ENCODE measurements around the gene UBR3. TPM values are rescaled to one million over a fixed set of nuclear protein-coding genes. Genes with fewer than 3 reads are reported as not detected.

The UBR3 gene
- total and polyA plus RNA-seq, 10 donors: 7.2 to 119 (median 54.3) TPM

DNA sequence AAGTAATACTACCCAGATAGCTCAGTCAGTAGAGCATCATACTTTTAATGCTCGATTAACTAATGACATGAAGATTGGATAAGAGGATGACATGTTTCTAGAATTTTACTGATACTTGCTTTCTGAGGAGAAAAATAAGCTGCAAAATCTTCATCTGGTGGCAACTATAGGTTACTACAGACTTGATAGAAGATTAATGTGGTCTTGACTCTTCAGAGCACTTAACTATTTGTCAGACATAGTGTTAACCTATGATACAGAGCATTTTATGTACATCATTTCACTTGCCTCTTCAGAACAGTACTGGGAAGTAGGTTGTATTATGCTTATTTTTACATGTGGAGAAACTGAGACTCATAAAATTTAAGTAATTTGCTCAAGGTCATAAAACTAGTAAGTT lies 83.9 kb downstream of the UBR3 start:
- Histone ChIP-seq H3K27me3 (replicated peaks in 1 of 7) (no peaks in the 10 kb centered on the region), H3K4me1 (no peaks in the 10 kb centered on the region), H3K4me3 (no peak overlapping the region), H3K36me3 (peaks cover 0 to 64% (median 7%) of the 10 kb centered on the region in 6 donors), H3K27ac (no peak overlapping the region), H3K9me3 (no peaks in the 10 kb centered on the region)
- 91 to 96% (median 95%) methylated on average over 1 of the region's 1 CpG for WGBS, 5 donors
- intact Hi-C loops (cut with DNase I; ENCODE audit: low total_unique reads): loop anchor here (10.0 kb wide), 1 partner anchor 86 kb away; the partner anchor contains the start of genes METTL5 and UBR3
- TF ChIP-seq POLR2AphosphoS5 (IDR thresholded peaks at IDR 0.05): no peak
- TF ChIP-seq, protein P1, sequence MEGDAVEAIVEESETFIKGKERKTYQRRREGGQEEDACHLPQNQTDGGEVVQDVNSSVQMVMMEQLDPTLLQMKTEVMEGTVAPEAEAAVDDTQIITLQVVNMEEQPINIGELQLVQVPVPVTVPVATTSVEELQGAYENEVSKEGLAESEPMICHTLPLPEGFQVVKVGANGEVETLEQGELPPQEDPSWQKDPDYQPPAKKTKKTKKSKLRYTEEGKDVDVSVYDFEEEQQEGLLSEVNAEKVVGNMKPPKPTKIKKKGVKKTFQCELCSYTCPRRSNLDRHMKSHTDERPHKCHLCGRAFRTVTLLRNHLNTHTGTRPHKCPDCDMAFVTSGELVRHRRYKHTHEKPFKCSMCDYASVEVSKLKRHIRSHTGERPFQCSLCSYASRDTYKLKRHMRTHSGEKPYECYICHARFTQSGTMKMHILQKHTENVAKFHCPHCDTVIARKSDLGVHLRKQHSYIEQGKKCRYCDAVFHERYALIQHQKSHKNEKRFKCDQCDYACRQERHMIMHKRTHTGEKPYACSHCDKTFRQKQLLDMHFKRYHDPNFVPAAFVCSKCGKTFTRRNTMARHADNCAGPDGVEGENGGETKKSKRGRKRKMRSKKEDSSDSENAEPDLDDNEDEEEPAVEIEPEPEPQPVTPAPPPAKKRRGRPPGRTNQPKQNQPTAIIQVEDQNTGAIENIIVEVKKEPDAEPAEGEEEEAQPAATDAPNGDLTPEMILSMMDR (IDR thresholded peaks at IDR 0.05 in 8 of 11, conservative IDR thresholded peaks at IDR 0.05 in 3 of 11): no peak
- TF ChIP-seq POLR2A (IDR thresholded peaks at IDR 0.05): no peak
- no peak for DNase-seq

DNA sequence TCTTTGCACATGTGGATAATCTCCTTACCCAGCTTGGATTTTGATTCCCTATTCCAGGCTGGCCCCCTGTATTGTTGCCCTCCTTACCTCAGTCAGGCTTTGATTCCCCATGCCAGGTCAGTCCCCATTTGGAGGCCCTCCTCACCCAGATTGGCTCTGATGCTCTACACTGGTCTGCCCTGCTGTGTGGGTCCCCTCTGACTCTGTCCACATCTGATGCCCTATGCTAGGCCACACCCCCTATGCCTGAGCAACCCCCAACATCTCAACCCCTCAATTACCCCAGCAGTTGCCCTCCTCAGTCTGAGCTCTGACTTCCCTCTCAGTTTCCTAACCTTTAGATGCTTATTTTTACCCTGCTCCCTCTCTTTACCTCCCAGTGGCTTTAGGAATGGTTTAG lies 89.4 kb downstream of the UBR3 start:
- intact Hi-C loops (cut with DNase I; ENCODE audit: low total_unique reads): loop anchor here (10.0 kb wide), 1 partner anchor 92 kb away; the partner anchor contains the start of genes METTL5 and UBR3
- Histone ChIP-seq H3K4me1 (no peaks in the 10 kb centered on the region), H3K27ac (no peak overlapping the region), H3K4me3 (no peak overlapping the region), H3K36me3 (peaks cover 0 to 65% (median 7%) of the 10 kb centered on the region in 6 donors), H3K27me3 (replicated peaks in 1 of 7) (no peaks in the 10 kb centered on the region), H3K9me3 (no peaks in the 10 kb centered on the region)
- TF ChIP-seq, protein P1 (IDR thresholded peaks at IDR 0.05 in 8 of 11, conservative IDR thresholded peaks at IDR 0.05 in 3 of 11): no peak
- TF ChIP-seq POLR2AphosphoS5 (IDR thresholded peaks at IDR 0.05): no peak
- TF ChIP-seq POLR2A (IDR thresholded peaks at IDR 0.05): no peak
- no peak for DNase-seq

DNA sequence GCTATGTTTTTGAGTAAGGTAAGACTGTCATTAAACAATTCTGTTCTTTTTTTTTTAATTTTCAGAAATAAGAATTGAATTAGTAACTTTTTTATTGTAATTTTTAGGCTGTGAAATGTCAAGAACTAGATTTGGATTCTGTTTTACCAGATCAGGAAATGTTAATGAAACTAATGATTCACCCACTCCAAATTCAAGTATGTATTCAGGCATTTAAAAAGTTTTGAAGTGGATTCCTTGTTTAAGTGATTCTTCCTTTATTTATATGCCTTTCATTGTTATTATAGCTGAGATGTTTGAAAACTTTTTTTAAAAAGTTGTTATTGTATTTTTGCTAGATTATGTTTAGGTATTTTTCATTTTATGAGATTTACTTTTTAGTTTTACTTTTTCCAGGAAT lies 96.7 kb downstream of the UBR3 start:
- intact Hi-C loops (cut with DNase I; ENCODE audit: low total_unique reads): loop anchor here (10.0 kb wide), 1 partner anchor 399 kb away; no protein-coding TSS in a partner anchor
- H3K27ac ChIP-seq: no peak overlapping the region
- H3K27me3 ChIP-seq (replicated peaks in 1 of 7): no peaks in the 10 kb centered on the region
- no peaks in the 10 kb centered on the region for H3K4me1 ChIP-seq
- H3K4me3 ChIP-seq: no peak overlapping the region
- peaks cover 0 to 47% (median 22%) of the 10 kb centered on the region in 6 donors for H3K36me3 ChIP-seq
- no peak for TF ChIP-seq POLR2AphosphoS5 (IDR thresholded peaks at IDR 0.05)
- DNase-seq: no peak
- H3K9me3 ChIP-seq: no peaks in the 10 kb centered on the region

DNA sequence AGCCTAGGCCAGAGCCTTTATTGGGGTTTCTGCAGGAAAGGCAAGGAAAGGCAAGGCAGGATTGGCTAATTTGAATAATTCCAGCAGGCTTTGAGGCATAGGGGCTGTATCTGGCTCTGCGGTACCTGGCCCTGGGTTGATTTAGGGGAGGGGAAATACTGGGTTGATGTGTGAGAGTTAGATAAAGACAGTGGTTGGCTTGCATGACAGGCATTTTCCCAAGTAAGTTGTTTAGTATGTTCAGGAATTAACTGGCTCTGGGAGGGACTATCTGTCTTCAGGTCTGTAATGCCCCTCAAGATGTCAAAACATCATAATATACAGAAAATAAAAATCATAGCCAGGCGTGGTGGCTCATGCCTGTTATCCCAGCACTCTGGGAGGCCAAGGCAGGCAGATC lies 98.7 kb downstream of the UBR3 start:
- H3K4me3 ChIP-seq: no peak overlapping the region
- H3K4me1 ChIP-seq: no peaks in the 10 kb centered on the region
- no peaks in the 10 kb centered on the region for H3K27me3 ChIP-seq (replicated peaks in 1 of 7)
- intact Hi-C loops (cut with DNase I; ENCODE audit: low total_unique reads): loop anchor here (10.0 kb wide), 1 partner anchor 401 kb away; no protein-coding TSS in a partner anchor
- no peaks in the 10 kb centered on the region for H3K9me3 ChIP-seq
- TF ChIP-seq, protein P1 (IDR thresholded peaks at IDR 0.05 in 8 of 11, conservative IDR thresholded peaks at IDR 0.05 in 3 of 11): no peak
- no peak for TF ChIP-seq POLR2A (IDR thresholded peaks at IDR 0.05)
- TF ChIP-seq POLR2AphosphoS5 (IDR thresholded peaks at IDR 0.05): no peak
- peaks cover 0 to 63% (median 22%) of the 10 kb centered on the region in 6 donors for H3K36me3 ChIP-seq
- no peak for DNase-seq
- 83 to 98% (median 89%) methylated on average over 2 of the region's 2 CpGs for WGBS, 5 donors
- H3K27ac ChIP-seq: no peak overlapping the region

DNA sequence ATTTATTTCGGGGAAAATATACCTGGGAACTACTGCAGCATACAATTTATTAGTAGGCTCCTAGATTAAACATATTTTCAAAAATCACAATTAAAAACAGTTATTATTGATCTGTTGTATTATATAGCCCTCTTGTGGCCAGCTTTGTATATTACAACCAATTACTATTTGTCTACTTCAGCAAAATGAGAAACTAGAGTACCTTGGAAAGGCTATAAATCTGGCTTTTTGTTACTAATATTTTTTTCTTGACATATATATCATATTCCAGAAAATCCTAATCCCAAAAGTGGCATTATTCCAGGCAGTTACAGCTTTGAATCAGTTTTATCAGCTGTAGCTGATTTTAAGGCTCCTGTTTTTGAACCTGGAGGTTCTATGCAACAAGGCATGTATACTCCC lies 101.2 kb downstream of the UBR3 start:
- intact Hi-C loops (cut with DNase I; ENCODE audit: low total_unique reads): loop anchor here (10.0 kb wide), 1 partner anchor 404 kb away; no protein-coding TSS in a partner anchor
- Histone ChIP-seq H3K9me3 (no peaks in the 10 kb centered on the region), H3K4me3 (no peak overlapping the region), H3K4me1 (no peaks in the 10 kb centered on the region), H3K27ac (no peak overlapping the region), H3K27me3 (replicated peaks in 1 of 7) (no peaks in the 10 kb centered on the region), H3K36me3 (peaks cover 0 to 73% (median 22%) of the 10 kb centered on the region in 6 donors)
- DNase-seq: no peak
- no peak for TF ChIP-seq POLR2AphosphoS5 (IDR thresholded peaks at IDR 0.05)
- TF ChIP-seq, protein P1 (IDR thresholded peaks at IDR 0.05 in 8 of 11, conservative IDR thresholded peaks at IDR 0.05 in 3 of 11): peak in 10 of 11 experiments; percentile 26 to 76 (median 68)
- WGBS, 5 donors: 52 to 75% (median 67%) methylated on average over 1 of the region's 1 CpG
